Fibroblast of skin of scalp (primary cell): ENCODE results near the gene MDM1.

Experiments used
- DNase-seq: peaks from one replicate; pipeline ENCODE4 v3.0.0-alpha.2; 2013

MDM1 gene

DNA sequence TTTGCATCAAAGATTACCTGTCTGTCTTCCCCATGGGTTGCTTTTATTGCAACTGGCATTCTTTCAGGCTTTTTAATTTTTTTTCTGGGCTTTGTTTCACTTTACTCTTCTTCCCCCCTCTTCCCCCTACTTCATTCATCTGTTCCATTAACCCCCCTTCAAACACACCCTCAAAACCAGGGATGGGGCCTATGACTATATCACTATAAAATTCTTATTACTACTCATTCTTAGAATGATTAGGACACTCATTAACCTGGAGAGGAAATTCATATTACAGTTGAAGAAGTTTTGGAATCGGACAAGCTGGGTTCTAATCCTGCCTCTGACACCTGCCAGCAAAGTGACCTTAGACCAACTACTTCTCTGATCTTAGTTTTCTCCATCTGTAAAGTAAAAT is 24.8 kb upstream of the MDM1 start:
- no peak for DNase-seq

DNA sequence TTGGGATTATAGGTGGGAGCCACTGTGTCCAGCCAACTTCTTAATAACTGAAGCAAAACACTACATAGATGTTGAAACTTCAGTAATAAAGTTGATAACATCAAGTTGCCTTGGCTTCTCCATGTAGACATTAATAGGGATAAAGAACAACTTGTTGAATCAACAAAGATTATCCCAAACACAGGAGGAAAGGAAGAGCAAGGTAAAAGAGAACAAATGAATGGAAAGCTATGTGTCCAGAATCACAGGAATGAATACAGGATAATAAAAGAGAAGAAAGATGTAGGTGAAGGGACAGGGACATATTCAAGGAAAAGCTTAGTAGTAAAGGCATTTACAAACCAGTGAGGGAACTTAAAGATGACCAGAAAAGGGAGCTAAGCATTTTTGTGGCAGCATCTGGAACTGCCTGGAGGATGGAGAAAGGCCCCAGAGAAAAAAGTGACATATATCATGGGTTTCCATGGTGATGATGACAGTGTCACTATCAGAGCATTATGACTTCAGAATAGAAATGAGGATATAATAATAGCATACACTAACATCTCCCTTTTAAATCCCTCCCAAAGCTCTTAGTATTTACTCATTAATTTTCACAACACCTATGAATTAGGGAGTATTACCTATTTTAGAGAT is 24.0 kb upstream of the MDM1 start:
- peak; percentile 31 for DNase-seq

DNA sequence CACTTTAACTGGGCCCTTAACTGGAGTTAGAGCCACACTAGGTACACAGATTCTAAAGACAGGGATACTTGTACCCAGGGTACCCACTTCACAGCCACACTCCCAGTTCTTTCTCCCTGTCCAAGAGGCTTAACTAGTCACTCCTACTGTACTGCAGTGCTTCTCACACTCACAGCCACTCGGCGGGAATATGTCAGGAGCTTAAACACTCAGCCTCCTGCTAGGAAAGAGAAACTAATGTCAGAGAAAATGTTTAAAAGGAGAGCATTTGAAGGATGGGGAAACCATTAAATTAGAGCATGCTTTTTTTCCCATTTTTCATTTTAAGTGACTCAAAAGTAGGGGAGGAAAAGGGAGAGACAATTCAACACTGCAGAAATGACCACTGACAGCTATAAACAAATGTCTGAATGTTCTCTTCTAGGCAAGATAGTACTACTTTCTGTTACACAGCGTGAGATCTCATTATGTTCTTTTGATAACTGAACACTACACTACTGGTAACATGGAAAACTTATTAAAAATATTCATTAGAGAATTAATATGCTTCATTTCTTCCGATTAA is 22.9 kb upstream of the MDM1 start:
- no peak for DNase-seq

DNA sequence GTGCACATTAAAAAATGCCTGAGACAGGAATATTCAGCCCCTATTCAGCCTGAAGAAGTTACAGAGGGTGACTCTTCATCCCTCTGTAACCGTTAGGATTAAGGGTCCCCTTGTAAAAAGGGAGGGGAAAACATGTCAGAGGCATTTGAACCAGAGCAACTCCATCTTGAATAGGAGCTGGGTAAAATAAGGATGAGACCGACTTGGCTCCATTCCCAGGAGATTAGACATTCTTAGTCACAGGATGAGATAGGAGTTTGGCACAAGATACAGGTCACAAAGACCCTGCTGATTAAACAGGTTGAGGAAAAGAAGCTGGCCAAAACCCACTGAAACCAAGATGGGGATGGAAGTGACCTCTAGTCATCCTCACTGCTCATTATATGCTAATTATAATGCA is 19.9 kb upstream of the MDM1 start:
- peak; percentile 28 for DNase-seq

DNA sequence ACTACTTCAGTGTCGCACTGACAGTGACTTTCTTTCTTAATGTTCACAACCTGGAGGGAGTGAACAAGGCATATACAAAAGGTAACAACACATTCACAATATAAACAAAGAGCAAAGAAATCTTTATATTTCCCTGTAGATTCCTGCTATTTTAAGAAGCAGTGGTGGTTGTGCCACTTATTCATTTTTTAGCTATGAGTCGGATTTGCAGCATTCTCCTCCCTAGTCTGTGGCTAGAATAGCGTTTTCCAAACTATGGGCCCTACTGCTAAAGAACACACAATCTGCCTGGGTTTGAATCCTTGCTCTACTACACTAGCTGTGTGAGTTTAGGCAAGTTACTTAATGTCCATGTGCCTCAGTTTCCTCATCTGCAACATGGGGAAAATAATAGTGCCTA is 18.6 kb upstream of the MDM1 start:
- DNase-seq: peak; percentile 77

DNA sequence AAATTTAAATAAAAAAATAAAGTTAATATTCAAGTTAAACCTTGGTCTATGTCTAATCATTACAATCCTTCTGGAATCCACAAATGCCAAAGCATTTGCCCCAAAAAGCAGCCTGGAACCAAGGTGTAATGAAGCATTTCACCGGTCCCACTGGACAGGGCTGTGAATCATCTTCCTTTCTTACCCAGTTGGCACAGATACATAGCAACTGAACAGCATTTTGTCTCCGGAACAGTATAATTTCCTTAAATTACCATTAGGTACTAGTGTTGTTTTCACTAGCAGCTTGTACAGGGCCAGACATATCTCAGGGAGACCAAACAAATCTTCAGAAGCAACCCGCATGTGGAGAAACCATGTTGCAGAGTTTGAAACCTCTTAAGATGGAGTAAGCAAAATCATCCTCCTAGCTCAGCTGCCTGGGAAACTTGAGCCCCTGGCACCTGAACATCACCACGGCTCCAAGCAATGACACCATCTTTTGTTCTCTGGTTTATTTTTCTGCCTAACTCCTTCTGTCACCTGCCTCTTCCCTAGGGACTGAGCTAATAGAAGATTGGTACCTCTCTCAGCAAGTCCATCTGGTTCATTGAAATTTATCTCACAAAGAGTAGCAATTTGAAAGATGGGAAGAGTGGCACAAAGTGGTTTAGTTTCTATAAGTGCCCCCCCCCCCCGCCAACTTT is 17.9 kb upstream of the MDM1 start:
- DNase-seq: no peak

DNA sequence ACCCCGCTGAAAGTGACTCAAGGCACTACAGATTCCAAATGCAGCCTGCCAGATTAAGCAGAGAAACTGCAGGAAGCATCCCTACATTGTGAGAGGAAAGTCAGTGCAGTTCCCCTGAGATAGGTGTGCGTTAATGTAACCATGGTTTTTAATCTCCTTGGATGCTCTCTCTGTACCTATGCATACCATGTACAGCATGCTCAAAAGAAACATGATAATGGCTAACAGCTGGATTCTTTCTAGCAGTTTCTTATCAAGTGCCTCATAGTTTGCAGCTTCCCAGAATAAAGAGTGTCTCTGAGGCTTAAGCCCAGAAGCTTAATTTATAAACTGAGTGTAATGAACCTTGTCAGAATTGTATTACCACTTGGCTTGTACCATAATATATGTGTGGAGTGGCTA is 17.1 kb upstream of the MDM1 start:
- no peak for DNase-seq

DNA sequence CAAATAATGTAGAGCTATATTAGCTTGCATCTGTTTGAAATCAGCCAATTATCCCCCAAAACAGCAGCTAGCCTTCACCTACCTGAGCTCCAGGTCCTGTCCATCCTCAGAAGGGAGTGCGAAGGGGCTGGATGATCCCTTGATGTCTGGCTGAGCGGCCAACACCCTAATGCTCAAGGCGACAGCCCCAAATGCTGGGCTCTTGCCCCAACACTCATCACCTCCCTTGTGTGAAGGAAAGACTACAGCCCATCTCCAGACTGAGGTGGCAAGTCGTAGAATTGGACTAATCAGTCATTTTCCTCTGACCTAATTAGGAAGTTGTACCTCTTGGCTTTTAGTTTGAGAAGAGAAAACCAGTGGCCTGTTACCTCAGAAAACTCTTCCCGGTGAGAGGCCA is 16.3 kb upstream of the MDM1 start:
- no peak for DNase-seq

DNA sequence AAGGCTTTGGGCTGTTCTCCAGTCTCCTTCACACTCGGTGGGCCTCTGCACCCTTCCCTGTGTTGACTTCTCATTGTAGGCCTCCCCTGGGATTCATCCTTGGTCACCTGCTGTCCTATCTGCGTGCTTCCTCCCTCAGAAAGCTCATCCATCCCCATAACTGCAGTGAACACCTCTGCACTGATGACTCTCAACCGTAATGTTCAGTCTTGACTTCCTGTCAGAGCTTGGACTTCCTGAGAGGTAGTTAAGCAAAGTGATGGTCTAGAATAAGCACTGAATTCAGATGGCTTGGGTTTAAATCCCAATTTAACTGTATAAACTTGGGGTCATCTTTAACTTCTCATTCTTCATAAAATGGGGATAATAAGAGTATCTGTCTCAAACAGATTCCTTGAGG is 13.6 kb upstream of the MDM1 start:
- DNase-seq: no peak

DNA sequence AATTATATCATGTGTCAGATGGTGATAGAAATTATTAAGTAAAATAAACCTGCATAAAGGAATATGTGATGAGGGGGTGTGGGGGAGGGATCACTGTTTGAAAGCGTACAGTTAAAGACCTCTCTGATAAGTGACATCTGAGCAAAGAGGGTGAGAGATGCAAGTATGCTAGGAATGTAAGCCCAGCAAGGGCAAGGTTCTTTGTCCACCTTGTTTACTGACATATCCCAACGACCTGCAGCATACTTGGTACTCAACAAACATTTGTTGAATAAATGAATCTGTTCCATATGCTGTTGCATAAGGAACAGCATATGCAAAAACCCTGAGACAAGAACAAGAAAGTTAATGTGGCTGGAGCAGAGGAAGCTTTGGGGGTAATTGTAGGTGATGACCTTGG is 12.0 kb upstream of the MDM1 start:
- no peak for DNase-seq

DNA sequence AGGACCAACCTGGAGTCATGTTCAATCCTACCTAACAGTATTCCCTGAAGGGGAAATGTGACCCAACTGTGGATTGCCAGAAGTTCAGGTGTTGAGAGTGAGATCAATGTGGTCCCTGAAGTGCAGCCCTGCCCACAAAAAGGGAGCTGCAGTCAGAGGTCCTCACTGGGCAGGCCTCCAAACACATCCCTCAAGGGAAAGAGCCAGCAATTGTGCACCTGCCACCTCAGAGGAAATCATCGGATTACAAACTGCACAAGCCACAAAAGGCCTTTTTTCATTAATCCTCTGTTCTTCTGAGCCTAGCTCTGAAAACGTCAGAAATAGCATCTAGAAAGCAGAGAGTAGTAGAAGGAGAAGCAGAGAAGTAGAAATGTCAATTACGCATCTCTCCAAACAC is 10.8 kb upstream of the MDM1 start:
- no peak for DNase-seq

DNA sequence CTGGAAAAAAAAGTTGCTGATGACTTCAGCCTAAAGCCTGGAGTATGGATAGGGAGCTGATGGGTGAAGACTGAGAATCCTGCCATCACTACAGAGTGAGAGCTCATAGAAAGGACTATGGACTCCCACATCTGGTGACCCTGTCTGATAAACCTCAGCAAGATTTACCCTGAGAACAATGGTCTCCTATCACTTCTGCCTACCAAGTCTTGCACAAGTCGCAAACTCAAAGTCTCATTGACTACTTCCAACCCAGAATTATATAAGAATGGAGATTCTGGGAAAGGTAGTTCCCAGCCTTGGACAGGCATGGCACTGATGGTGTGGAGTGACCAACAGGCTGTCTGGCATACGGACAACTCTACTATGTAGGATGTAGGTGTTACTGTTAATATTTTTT is 9.7 kb upstream of the MDM1 start:
- DNase-seq: no peak

DNA sequence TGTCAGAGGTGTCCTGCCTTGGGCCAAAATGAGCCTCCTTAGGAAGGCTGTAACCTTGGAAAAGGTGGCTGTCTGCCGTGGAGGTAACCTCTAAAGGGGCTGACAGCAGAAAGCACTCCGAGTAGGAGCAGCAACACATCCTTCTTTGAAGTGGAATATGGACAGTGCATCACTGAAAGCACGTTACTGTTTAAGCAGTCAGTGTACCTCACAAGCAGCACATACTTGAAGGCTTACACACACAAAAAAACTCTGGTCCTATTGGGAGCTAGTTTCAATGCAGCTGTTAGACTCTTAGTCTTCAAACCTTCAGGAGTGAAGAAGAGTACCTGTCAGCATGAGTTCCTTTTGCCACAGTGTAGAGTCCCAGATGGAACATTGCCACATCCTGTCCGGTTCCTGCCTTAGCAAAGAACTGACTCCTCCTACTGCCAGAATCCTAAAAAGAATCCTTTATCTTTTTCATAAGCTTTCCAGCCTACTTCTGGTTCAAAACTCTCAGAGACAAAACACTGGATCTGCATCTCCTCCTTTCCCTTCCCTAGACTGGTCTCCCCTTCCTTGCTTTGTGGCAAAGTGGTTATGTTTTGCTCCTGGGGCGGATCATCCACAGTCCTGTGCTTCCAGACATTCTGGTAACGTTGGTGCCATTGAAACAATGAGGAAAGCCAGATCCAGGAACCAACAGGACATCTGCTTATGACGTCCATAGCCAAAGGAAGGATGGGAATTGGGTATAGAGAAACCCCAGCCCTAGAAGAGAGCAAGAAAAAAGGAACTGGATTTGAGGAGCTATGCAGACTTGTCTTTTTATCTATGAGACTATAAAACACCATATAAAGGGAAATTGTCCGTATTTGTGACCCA is 8.5 kb upstream of the MDM1 start:
- no peak for DNase-seq

DNA sequence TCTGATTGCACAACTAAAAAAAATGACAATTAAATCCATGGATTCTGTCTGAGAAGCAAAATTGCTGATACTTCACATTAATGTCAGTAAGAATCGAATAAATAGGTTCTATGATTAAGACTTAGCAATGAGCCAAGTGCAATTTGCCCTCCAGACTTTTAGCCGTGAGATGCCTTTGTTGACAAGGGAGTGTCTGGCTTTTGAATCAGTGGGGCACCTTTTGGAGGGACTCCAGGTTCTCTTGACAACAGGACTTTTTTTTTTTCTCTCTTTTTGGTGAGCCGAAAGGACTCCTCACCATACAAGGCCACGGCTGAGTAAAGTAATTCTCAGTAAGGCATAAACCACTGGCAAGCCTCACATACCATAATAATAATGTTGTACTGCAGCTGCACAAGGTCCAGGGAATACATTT is 4.7 kb upstream of the MDM1 start:
- DNase-seq: no peak

DNA sequence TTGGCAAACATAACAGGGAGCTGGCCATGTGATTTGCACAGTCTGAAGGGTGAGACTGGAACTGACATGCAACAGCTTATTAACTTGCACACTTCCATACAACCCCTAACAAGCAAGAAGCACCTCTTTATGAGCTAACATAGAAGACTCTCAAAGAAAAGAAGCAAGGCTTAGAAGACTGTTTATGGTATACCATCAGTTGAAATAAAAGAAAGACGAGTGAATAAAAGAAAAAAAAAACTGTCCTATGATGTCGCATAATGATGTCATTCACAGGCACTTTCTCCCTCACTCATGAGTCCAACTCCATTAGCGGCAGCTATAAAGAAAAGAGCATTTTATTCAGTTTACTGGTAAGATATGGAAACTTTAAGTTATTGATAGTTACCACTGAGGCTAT is 3.3 kb upstream of the MDM1 start:
- DNase-seq: no peak

DNA sequence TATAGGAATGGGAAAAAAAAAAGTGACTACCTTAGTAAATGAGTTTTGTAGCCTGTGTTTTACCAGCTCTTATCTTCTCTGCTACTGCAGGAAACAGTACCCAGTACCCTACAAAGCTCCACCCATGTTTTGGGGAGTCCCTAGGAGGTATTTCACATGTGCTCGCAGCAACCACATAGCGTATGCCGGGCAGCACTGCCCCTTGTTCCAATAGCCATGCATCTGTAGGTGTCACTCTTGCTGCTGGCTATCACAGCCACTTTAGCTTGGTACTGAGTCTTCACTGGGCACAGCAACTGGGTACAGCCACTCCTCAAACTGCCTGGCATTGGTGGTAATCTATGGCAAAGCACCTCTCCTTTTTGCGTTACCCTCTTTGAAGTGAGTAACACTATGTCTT is 2.0 kb upstream of the MDM1 start:
- DNase-seq: no peak

DNA sequence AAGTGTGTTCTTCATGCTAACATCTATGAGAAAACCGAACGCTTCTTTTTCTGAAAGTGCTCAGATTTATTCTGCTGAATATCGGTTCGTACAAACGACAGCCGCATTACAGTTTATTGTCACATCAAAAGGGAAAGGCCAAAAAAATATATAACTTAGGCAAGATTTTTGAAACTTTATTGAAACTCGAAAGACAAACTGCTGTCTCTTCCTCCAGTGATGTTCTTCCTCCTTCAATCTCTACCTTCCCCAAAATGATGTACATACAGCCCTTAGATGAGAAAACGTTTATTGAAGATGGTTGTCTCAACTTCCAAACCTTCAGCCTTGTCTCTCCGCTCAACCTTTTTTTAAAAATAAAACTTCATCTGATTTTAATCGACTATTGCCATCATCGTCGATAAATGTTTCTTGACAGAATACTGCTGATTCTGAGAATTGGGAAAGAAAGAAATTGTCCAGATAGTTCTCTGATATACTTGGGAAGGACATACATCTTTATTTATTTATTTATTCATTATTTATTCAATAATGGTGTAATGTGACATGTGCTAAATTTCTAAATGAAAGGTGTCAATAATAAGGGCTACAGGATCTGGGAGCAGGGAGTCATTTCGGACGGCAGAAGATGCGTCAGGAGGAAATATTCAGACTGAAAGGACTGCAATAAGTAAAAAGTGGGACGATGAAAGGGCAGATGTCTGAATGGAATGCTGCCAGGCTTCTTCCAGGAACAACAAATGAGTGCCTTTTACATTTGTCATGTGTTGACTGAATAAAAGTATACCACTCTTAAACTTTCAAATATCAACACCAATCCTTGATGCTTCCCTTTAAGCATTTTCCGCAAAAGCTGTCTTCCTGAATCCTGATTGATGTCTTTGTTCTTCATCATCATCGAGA is 817 bp upstream of the MDM1 start:
- DNase-seq: peak; percentile 27

DNA sequence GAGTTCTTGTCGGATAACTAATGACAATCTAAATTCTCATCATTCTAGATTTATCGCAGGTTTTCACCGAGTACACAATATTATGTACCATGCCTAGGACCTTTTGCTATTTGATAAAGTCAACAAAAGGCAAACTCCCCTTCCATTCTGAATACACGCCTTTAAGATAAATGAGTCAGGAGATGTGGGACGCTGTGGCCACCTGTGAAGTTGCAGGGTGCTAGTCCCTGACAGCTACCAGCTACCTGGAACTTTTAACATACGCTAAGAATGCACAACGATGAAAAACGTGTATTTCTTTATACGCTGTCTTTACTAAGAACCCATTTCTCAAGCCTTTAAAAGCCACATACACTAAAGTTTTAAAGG is 678 bp downstream of the MDM1 start:
- DNase-seq: no peak

DNA sequence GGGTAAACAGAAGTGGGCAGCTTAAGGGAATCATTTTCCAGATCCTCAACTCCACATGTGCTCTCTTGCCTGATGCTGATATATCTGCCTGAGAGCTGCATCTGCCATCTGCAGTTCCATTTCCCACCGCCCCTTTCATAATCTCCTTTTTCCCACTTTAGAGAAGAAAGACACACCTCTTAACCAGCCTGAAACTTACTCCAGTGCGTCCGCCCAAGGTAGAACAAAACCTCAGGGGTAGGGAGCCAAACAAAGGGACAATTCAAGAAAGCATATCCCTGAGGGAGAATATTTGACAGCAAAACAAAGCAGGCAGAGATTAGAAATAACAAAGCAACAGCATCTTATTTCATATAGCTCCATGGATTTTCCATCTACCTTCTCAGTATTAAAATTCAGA is 4.3 kb downstream of the MDM1 start:
- no peak for DNase-seq

DNA sequence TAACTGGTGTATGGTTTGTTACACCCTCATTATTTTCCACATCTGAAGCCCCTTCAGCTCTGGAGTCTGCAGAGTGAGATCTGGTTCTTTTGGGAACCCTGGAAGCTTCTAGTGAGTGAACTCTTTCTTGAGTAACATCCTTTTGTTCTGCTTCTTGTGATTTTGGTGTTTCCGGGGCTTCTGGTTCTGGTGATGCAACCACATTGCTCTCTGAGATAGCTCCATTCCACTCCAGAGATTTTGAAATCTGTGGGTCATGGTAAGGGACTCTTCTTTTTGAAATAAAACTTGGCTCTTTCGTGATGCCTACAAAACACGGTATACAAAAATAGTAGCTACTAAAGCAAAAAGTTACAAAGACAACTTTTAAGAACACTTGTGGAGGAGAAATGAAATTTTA is 5.4 kb downstream of the MDM1 start:
- DNase-seq: no peak

DNA sequence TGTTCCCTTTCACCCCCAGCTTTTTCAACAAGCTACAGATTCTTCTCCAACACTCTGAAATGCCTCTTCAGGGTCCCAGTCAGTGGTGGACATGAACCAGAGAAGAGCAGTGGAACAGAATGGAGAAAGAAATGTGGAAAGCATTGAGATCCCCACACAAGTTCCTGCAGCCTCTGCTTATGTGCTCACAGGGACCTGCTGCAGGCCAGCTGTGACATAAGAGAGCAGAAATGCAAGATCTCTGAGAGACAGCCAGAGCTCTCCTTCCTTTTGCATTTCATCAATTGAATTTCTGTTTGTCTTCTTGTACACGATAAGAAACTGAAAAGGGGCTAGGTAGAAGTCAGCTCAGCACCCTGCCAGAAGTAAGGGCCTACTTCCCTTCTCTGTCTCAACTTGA is 6.2 kb downstream of the MDM1 start:
- DNase-seq: no peak

DNA sequence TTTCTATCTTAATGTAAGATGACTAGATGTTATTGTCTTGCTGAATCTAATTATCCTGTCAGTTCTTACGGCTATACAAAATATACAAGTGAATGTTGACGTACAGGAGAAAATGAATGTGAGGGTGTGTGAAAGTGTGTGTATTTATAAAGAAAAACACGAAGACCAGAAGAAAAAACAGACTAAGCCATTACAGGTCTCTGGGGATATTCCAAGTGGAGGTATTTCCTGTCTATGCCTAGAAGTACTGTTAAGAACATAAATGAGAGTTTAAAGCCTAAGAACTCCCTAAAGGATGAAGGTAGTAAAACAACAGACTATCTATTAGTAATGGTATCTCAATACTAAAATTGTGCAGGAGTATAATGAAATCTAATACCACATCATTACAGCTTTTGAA is 7.6 kb downstream of the MDM1 start:
- no peak for DNase-seq

DNA sequence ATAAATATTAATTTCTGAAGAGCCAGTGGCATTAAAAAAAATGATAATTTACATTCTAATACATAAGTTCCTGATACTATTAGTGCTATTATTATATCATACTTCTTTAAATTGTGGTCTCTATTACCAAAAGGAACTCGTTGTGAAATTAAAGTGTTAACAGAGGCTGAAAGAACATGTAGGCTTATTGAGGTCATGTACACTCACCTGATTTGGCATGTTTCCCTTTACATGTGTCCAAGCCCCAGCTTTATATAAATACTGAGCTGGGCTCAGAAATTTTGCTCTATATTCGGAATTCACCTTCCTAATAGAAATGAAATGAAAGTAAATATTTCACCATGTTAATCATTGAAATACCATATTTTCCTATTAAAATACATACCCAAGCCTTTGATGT is 11.0 kb downstream of the MDM1 start:
- no peak for DNase-seq
